Activated naive CD4-positive, alpha-beta T cell treated with anti-CD3 and anti-CD28 coated beads, Interleukin-2, amount 50 U/mL, for 24 hours (primary cell): Measurements from ENCODE around the gene PCDH9.

Experiments used
- H3K27ac Mint-ChIP-seq: one replicate; pipeline ENCODE4 v1.8.0; 2021; ENCODE audit warnings: mild to moderate bottlenecking, mixed read lengths
- H3K27me3 Mint-ChIP-seq: one replicate; pipeline ENCODE4 v1.8.0; 2021; ENCODE audit warnings: mixed read lengths
- H3K36me3 Mint-ChIP-seq: one replicate; pipeline ENCODE4 v1.8.0; 2021; ENCODE audit warnings: mixed read lengths
- H3K4me1 Mint-ChIP-seq: one replicate; pipeline ENCODE4 v1.8.0; 2021; ENCODE audit warnings: mixed read lengths
- H3K4me3 Mint-ChIP-seq: one replicate; pipeline ENCODE4 v1.8.0; 2021; ENCODE audit warnings: mild to moderate bottlenecking, mixed read lengths
- H3K9me3 Mint-ChIP-seq: one replicate; pipeline ENCODE4 v1.8.0; 2021; ENCODE audit warnings: mixed read lengths

Gene PCDH9

GRCh38 chr13:66703597-66703996 lies 526.5 kb downstream of the PCDH9 start:
- peaks cover 4% of the 10 kb centered on the region for H3K9me3 Mint-ChIP-seq
- no peaks in the 10 kb centered on the region for H3K4me1 Mint-ChIP-seq
- H3K4me3 Mint-ChIP-seq, result no peak overlapping the region
- no peaks in the 10 kb centered on the region for H3K27me3 Mint-ChIP-seq
- H3K27ac Mint-ChIP-seq, result no peak overlapping the region
- H3K36me3 Mint-ChIP-seq, result no peaks in the 10 kb centered on the region

GRCh38 chr13:66700117-66700601 lies 530.0 kb downstream of the PCDH9 start:
- H3K36me3 Mint-ChIP-seq, result no peaks in the 10 kb centered on the region
- peaks cover 4% of the 10 kb centered on the region for H3K9me3 Mint-ChIP-seq

DNA sequence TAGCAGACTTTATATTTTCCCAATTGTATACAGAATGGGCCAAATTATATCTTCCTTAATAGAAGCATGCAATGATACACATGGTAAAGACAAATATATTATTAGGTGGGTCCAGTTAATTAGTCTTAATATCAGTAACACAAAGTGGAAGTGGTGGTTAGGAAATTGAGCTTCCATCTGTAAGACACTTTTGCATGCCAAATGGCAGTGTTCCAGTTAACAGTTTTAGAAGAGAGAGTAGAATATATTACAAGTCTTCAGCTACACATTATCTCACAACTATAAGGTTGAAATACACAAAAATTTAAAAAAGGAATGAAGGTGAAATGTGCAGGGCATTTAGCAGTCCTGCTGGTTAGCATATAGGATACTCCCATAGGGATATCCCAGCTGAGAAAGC lies 536.5 kb downstream of the PCDH9 start:
- Mint-ChIP-seq H3K27ac (no peak overlapping the region), H3K27me3 (no peaks in the 10 kb centered on the region), H3K4me3 (no peak overlapping the region), H3K4me1 (no peaks in the 10 kb centered on the region), H3K9me3 (no peaks in the 10 kb centered on the region), H3K36me3 (no peaks in the 10 kb centered on the region)

More at GRCh38 chr13:66700117-66700601, 530.0 kb downstream of the PCDH9 start:
- H3K4me1 Mint-ChIP-seq, result no peaks in the 10 kb centered on the region
- H3K27me3 Mint-ChIP-seq, result no peaks in the 10 kb centered on the region
- H3K27ac Mint-ChIP-seq, result no peak overlapping the region
- H3K4me3 Mint-ChIP-seq, result no peak overlapping the region

GRCh38 chr13:66691149-66691548 lies 539.0 kb downstream of the PCDH9 start:
- Mint-ChIP-seq H3K27ac (no peak overlapping the region), H3K9me3 (peaks cover 5% of the 10 kb centered on the region), H3K4me1 (no peaks in the 10 kb centered on the region), H3K36me3 (no peaks in the 10 kb centered on the region), H3K4me3 (no peak overlapping the region), H3K27me3 (no peaks in the 10 kb centered on the region)

DNA sequence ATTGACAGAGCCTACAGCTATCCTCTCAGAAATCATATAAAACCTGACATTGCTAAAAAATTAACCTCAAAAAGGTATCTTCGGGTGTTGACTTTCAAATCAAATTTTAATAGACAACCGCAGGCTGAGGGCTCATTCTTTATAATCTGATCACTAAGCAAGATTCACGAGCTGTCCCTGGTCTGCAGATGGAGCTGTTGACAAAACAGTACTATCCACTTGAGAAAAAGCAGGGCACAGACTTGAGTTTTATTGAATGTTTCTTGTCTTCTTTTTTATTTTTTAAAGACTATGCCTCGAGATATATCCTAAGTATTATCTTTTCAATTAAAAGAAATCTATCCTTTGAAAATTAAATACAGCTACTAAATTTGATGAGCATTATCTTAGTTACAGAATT lies 540.5 kb downstream of the PCDH9 start:
- H3K27me3 Mint-ChIP-seq, result no peaks in the 10 kb centered on the region
- no peaks in the 10 kb centered on the region for H3K4me1 Mint-ChIP-seq
- H3K27ac Mint-ChIP-seq, result no peak overlapping the region
- H3K36me3 Mint-ChIP-seq, result no peaks in the 10 kb centered on the region
- H3K4me3 Mint-ChIP-seq, result no peak overlapping the region
- H3K9me3 Mint-ChIP-seq, result peaks cover 8% of the 10 kb centered on the region

- H3K4me3 Mint-ChIP-seq, result no peak overlapping the region
- H3K27ac Mint-ChIP-seq, result no peak overlapping the region
- peaks cover 11% of the 10 kb centered on the region for H3K9me3 Mint-ChIP-seq
- no peaks in the 10 kb centered on the region for H3K4me1 Mint-ChIP-seq
- no peaks in the 10 kb centered on the region for H3K36me3 Mint-ChIP-seq
- no peaks in the 10 kb centered on the region for H3K27me3 Mint-ChIP-seq
Observed at GRCh38 chr13:66689037-66689619, 541.0 kb downstream of the PCDH9 start.

GRCh38 chr13:66681403-66681802 lies 548.7 kb downstream of the PCDH9 start:
- Mint-ChIP-seq H3K27me3 (no peaks in the 10 kb centered on the region), H3K9me3 (peaks cover 6% of the 10 kb centered on the region), H3K4me1 (no peaks in the 10 kb centered on the region), H3K4me3 (no peak overlapping the region), H3K27ac (no peak overlapping the region), H3K36me3 (no peaks in the 10 kb centered on the region)

DNA sequence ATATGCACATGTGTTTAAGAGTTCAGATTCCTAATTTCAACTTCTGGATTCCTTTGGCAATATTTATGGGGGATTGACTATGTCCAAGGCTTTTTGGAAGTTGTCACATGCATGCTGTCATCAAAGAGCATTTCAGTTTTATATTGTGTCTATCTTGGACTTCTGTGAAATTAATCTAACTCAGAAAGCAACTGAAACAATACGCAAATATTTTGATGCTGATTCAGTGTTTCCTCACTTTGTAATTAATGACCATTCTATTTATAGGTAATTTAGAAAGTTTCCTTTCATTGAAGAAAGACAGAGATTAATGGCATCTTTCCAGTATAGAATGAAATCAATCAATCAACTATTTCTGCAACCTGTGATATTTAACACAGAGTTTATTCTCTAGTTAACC lies 550.1 kb downstream of the PCDH9 start:
- no peak overlapping the region for H3K4me3 Mint-ChIP-seq

DNA sequence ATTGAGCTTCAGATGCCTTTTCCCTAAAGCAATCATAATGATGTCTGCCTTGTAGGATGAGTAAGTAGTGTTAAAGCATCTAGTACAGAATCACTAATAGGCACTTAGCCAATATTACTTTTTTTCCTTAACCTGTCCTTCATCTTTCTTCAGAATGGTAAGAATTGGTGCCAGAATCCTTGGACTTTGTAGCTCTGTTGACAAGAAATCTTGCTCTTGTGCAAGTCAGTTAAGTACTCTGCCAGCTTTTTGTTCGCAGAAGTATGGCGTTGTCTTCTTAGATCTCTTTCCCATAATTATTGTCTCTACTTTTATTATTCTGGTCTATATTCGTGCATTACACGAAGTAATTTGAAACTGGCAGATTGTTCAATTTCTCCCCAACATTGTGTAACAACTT lies 554.5 kb downstream of the PCDH9 start:
- H3K4me1 Mint-ChIP-seq, result no peaks in the 10 kb centered on the region
- no peaks in the 10 kb centered on the region for H3K27me3 Mint-ChIP-seq
- no peaks in the 10 kb centered on the region for H3K36me3 Mint-ChIP-seq
- no peak overlapping the region for H3K27ac Mint-ChIP-seq
- peaks cover 6% of the 10 kb centered on the region for H3K9me3 Mint-ChIP-seq
- H3K4me3 Mint-ChIP-seq, result no peak overlapping the region

More for the DNA sequence above, 550.1 kb downstream of the PCDH9 start:
- H3K4me1 Mint-ChIP-seq, result no peaks in the 10 kb centered on the region
- peaks cover 11% of the 10 kb centered on the region for H3K9me3 Mint-ChIP-seq
- H3K27ac Mint-ChIP-seq, result no peak overlapping the region
- no peaks in the 10 kb centered on the region for H3K27me3 Mint-ChIP-seq
- H3K36me3 Mint-ChIP-seq, result no peaks in the 10 kb centered on the region

GRCh38 chr13:66673401-66673800 lies 556.7 kb downstream of the PCDH9 start:
- Mint-ChIP-seq H3K4me3 (no peak overlapping the region), H3K36me3 (no peaks in the 10 kb centered on the region), H3K9me3 (peaks cover 10% of the 10 kb centered on the region)

DNA sequence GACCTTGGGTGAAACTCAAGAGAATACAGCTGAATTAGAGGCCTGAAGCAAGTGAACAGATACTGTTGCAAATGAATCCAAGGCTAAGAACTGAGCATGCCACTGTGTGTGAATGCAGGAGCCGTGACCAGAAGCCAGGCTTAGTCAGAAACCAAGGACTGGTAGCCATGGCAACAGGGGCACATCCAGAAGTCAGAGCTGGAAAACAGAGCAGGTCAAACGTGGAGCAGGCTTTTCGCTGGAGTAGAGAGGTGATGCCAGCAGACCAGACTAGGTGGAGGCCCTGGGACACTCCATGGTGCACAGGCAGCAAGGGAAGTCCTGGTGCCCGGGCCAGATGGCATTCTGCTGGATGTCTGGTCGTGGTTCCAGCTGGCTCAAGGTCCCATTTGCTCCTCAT lies 564.1 kb downstream of the PCDH9 start:
- Mint-ChIP-seq H3K27me3 (no peaks in the 10 kb centered on the region), H3K36me3 (no peaks in the 10 kb centered on the region)

More at GRCh38 chr13:66673401-66673800, 556.7 kb downstream of the PCDH9 start:
- Mint-ChIP-seq H3K27me3 (no peaks in the 10 kb centered on the region), H3K4me1 (no peaks in the 10 kb centered on the region), H3K27ac (no peak overlapping the region)

GRCh38 chr13:66663711-66664110 lies 566.4 kb downstream of the PCDH9 start:
- no peaks in the 10 kb centered on the region for H3K4me1 Mint-ChIP-seq
- H3K4me3 Mint-ChIP-seq, result no peak overlapping the region
- H3K27me3 Mint-ChIP-seq, result no peaks in the 10 kb centered on the region
- no peaks in the 10 kb centered on the region for H3K36me3 Mint-ChIP-seq
- no peaks in the 10 kb centered on the region for H3K9me3 Mint-ChIP-seq
- H3K27ac Mint-ChIP-seq, result no peak overlapping the region

More for the DNA sequence above, 564.1 kb downstream of the PCDH9 start:
- H3K4me1 Mint-ChIP-seq, result no peaks in the 10 kb centered on the region
- H3K27ac Mint-ChIP-seq, result no peak overlapping the region
- H3K9me3 Mint-ChIP-seq, result peaks cover 4% of the 10 kb centered on the region
- no peak overlapping the region for H3K4me3 Mint-ChIP-seq

DNA sequence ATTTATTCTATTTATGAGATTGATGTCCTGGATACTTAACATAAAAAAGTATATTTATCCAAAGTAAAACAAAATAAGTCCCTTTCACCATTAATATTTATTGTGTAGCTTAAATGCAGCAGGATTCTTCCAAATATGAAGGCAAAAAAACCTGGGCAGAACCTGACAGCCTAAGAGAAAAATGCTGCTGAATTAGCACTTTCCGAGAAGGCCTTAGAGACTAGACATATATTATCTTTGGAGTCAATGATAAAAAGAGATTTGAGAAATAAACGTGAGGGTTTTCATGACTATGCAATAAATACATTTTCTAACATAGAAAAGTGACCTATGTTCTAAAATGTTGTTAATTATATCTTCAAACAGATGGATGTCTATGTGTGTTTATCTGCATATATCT lies 566.9 kb downstream of the PCDH9 start:
- no peak overlapping the region for H3K27ac Mint-ChIP-seq
- H3K9me3 Mint-ChIP-seq, result no peaks in the 10 kb centered on the region
- H3K4me3 Mint-ChIP-seq, result no peak overlapping the region
- no peaks in the 10 kb centered on the region for H3K36me3 Mint-ChIP-seq
- H3K4me1 Mint-ChIP-seq, result no peaks in the 10 kb centered on the region
- no peaks in the 10 kb centered on the region for H3K27me3 Mint-ChIP-seq

DNA sequence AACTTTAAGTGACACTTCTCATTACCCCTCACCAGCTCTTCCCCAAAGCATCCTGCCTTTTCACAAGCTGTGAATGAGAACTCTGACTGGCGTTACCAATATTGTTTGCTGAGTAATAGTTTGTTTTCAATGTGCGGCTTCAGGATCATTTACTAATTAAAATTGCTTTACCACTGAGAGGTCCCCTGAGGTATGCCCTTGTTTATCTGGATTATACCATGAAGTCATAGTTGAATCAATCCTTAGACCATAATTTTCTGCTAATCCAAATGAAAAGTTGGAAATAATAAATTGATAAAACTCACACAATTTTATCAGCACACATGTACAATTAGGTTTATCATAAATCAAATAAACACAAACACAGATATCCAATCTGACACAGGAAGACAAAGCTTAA lies 568.8 kb downstream of the PCDH9 start:
- Mint-ChIP-seq H3K27ac (no peak overlapping the region), H3K36me3 (no peaks in the 10 kb centered on the region), H3K4me3 (no peak overlapping the region), H3K27me3 (no peaks in the 10 kb centered on the region), H3K9me3 (no peaks in the 10 kb centered on the region), H3K4me1 (no peaks in the 10 kb centered on the region)

GRCh38 chr13:66660468-66660813 lies 569.7 kb downstream of the PCDH9 start:
- H3K27ac Mint-ChIP-seq, result no peak overlapping the region
- H3K9me3 Mint-ChIP-seq, result no peaks in the 10 kb centered on the region
- no peaks in the 10 kb centered on the region for H3K36me3 Mint-ChIP-seq
- H3K4me3 Mint-ChIP-seq, result no peak overlapping the region
- H3K4me1 Mint-ChIP-seq, result no peaks in the 10 kb centered on the region
- no peaks in the 10 kb centered on the region for H3K27me3 Mint-ChIP-seq

- Mint-ChIP-seq H3K36me3 (no peaks in the 10 kb centered on the region), H3K4me3 (no peak overlapping the region), H3K9me3 (no peaks in the 10 kb centered on the region), H3K4me1 (no peaks in the 10 kb centered on the region), H3K27me3 (no peaks in the 10 kb centered on the region), H3K27ac (no peak overlapping the region)
Observed at GRCh38 chr13:66659701-66660467, 570.3 kb downstream of the PCDH9 start.
